B cell (primary cell): ENCODE data around the gene LPIN3. TPM values are rescaled to one million over a fixed set of nuclear protein-coding genes. Genes with fewer than 3 reads are reported as not detected.

Experiments used
- ATAC-seq: fragments of 200-7000 bp; cut with Tn5 transposase; one replicate; pipeline ENCODE4 v1.10.0; 2021; ENCODE audit warnings: low read depth, mild to moderate bottlenecking, moderate number of reproducible peaks, moderate library complexity
- CTCF ChIA-PET: fragments of 350-600 bp; sonication (Branson Sonifier 250); formaldehyde crosslinking; loops from one replicate; lab custom pipeline; 2021; ENCODE audit warnings: antibody characterized with exemption, inconsistent platforms; lab: Charles Lee
- POLR2A ChIA-PET: fragments of 350-600 bp; sonication (Branson Sonifier 250); formaldehyde crosslinking; loops from one replicate; lab custom pipeline; 2021; ENCODE audit warnings: antibody characterized with exemption; lab: Charles Lee
- DNase-seq: peaks from one replicate; pipeline ENCODE4 v3.0.0; 2013
- H2AFZ ChIP-seq: 2 replicates; pipeline ENCODE4 v1.6.1; 2012; ENCODE audit warnings: mild to moderate bottlenecking, low read depth, low read length; ENCODE audit not compliant: insufficient read depth, poor library complexity, severe bottlenecking
- H3K27ac ChIP-seq, 2 donors: 1 replicate in 1 of 2; 2 replicates in 1 of 2; pipeline ENCODE4 v1.5.1; 2012 to 2013; ENCODE audit warnings: low read length in 2 of 2, mild to moderate bottlenecking in 2 of 2, moderate library complexity in 1 of 2
- H3K27me3 ChIP-seq, 4 experiments: fragments of 200-600 bp in 1 of 4; sonication (generic) in 1 of 4; replicated peaks in 1 of 4; 1 replicate in 2 of 4; 2 replicates in 2 of 4; pipeline versions ENCODE4 v1.6.1 to v1.7.0; 2013 to 2016; ENCODE audit warnings: low read length in 3 of 4, mild to moderate bottlenecking in 2 of 4, mixed read lengths in 1 of 4, moderate library complexity in 1 of 4; ENCODE audit not compliant: insufficient read depth in 4 of 4, control insufficient read depth in 3 of 4; ENCODE audit errors: control extremely low read depth in 1 of 4
- H3K36me3 ChIP-seq, 2 experiments: replicated peaks in 1 of 2; 1 replicate in 1 of 2; 2 replicates in 1 of 2; pipeline versions ENCODE4 v1.6.1 to v1.7.1; 2013; ENCODE audit warnings: low read length in 1 of 2; ENCODE audit not compliant: insufficient read depth in 2 of 2, control insufficient read depth in 1 of 2; ENCODE audit errors: control extremely low read depth in 1 of 2, extremely low read depth in 1 of 2
- H3K4me1 ChIP-seq, 2 donors: fragments of 200-600 bp in 1 of 2; sonication (generic) in 1 of 2; 1 replicate in 1 of 2; 2 replicates in 1 of 2; pipeline versions ENCODE4 v1.5.1 to v1.6.1; 2013 to 2017; ENCODE audit warnings: low read length in 2 of 2; ENCODE audit not compliant: control insufficient read depth in 2 of 2, insufficient read depth in 2 of 2
- H3K4me2 ChIP-seq: replicated peaks from 2 replicates; pipeline ENCODE3; 2012; ENCODE audit warnings: mild to moderate bottlenecking, low read depth, low read length; ENCODE audit not compliant: poor library complexity, severe bottlenecking
- H3K4me3 ChIP-seq, 5 experiments: fragments of 200-600 bp in 1 of 5; sonication (generic) in 1 of 5; 1 replicate in 3 of 5; 2 replicates in 2 of 5; pipeline versions ENCODE4 v1.5.1 to v1.7.0; 2011 to 2016; ENCODE audit warnings: low read length in 4 of 5, mild to moderate bottlenecking in 4 of 5, low read depth in 2 of 5, control low read depth in 1 of 5, moderate library complexity in 1 of 5; ENCODE audit not compliant: insufficient read depth in 1 of 5; ENCODE audit errors: control extremely low read depth in 1 of 5, extremely low read depth in 1 of 5
- H3K79me2 ChIP-seq: fragments of 200-600 bp; sonication (generic); one replicate; pipeline ENCODE4 v1.6.0; 2016; ENCODE audit warnings: low read length; ENCODE audit not compliant: control insufficient read depth, insufficient read depth
- H3K9ac ChIP-seq: fragments of 200-600 bp; sonication (generic); 2 replicates; pipeline ENCODE4 v1.6.1; 2017; ENCODE audit warnings: mild to moderate bottlenecking, low read length, moderate library complexity
- H3K9me3 ChIP-seq, 3 donors: one replicate each; pipeline versions ENCODE4 v1.6.1 to v1.7.1; 2013; ENCODE audit warnings: low read length in 2 of 3; ENCODE audit not compliant: control insufficient read depth in 2 of 3, insufficient read depth in 1 of 3; ENCODE audit errors: control extremely low read depth in 1 of 3
- H4K20me1 ChIP-seq: 2 replicates; pipeline ENCODE4 v1.6.0; 2012; ENCODE audit warnings: mild to moderate bottlenecking, low read length; ENCODE audit not compliant: insufficient read depth, control insufficient read depth, poor library complexity, severe bottlenecking
- H3K27ac Mint-ChIP-seq: one replicate; pipeline ENCODE4 v1.8.0; 2021; ENCODE audit warnings: mixed read lengths
- H3K27me3 Mint-ChIP-seq: one replicate; pipeline ENCODE4 v1.8.0; 2021; ENCODE audit warnings: mixed read lengths
- H3K4me1 Mint-ChIP-seq: one replicate; pipeline ENCODE4 v1.8.0; 2021; ENCODE audit warnings: mixed read lengths
- H3K4me3 Mint-ChIP-seq: one replicate; pipeline ENCODE4 v1.8.0; 2021; ENCODE audit warnings: mixed read lengths
- H3K9me3 Mint-ChIP-seq: one replicate; pipeline ENCODE4 v1.8.0; 2022; ENCODE audit warnings: mixed read lengths; ENCODE audit not compliant: insufficient read depth
- CTCF ChIP-seq: fragments of 200-600 bp; IDR thresholded peaks from one replicate; pipeline ENCODE4 v1.8.0; 2022; ENCODE audit warnings: antibody characterized with exemption, mild to moderate bottlenecking
- EZH2 ChIP-seq: IDR thresholded peaks from 2 replicates; pipeline ENCODE4 v1.6.1; 2012; ENCODE audit warnings: borderline replicate concordance, low read depth, mild to moderate bottlenecking, moderate library complexity, low read length; ENCODE audit not compliant: insufficient read depth, poor library complexity, severe bottlenecking
- WGBS: methylation state at CpG from one replicate; pipeline ENCODE4 v1.1.5; 2013; ENCODE audit warnings: missing lambda C conversion rate; ENCODE audit not compliant: insufficient coverage; 5-methylcytosine and 5-hydroxymethylcytosine counted together
- intact Hi-C: fragments of 100-400 bp; cut with micrococcal nuclease; formaldehyde crosslinking; loops from one replicate; pipeline ENCODE4 v1.10.0; 2022
- polyA plus RNA-seq: library from polyadenylated mRNA; depleted of rRNA; stranded (reverse); fragments of >200 nt; gene quantifications from 2 replicates; pipeline ENCODE4 v1.2.3, GENCODE V29; 2012
- total RNA-seq, 2 donors: library from RNA; stranded (reverse); fragments of 120-200 nt in 1 of 2; gene quantifications; 1 replicate in 1 of 2; 2 replicates in 1 of 2; pipeline versions ENCODE4 v1.2.3 to v1.2.4, GENCODE V29; 2013 to 2022

LPIN3 gene
- total and polyA plus RNA-seq, 2 donors (not counting 1 experiment from before 2014, with no cell fraction given) = 0.84 to 1.2 TPM

GRCh38 chr20:41352106-41352505, 11.5 kb downstream of the LPIN3 start:
- no peak overlapping the region for H3K4me2 ChIP-seq
- ATAC-seq = no peak
- Mint-ChIP-seq H3K9me3 (no peaks in the 10 kb centered on the region), H3K27ac (no peak overlapping the region), H3K27me3 (peaks cover 8% of the 10 kb centered on the region), H3K4me1 (no peaks in the 10 kb centered on the region), H3K4me3 (no peak overlapping the region)
- DNase-seq = no peak
- H3K36me3 ChIP-seq = no peaks in the 10 kb centered on the region
- H3K9me3 ChIP-seq = no peaks in the 10 kb centered on the region
- no peak for TF ChIP-seq EZH2
- TF ChIP-seq CTCF = no peak
- H3K4me1 ChIP-seq = no peaks in the 10 kb centered on the region
- no peak overlapping the region for H3K9ac ChIP-seq
- no peaks in the 10 kb centered on the region for H4K20me1 ChIP-seq
- H3K4me3 ChIP-seq = no peak overlapping the region
- no peaks in the 10 kb centered on the region for H3K79me2 ChIP-seq
- POLR2A ChIA-PET = no interaction called here
- H3K27ac ChIP-seq = no peak overlapping the region
- H3K27me3 ChIP-seq = no peaks in the 10 kb centered on the region
- no peak overlapping the region for H2AFZ ChIP-seq
- 100% methylated on average over 3 of the region's 4 CpGs for WGBS
- CTCF ChIA-PET = interaction anchor here (1.0 kb wide), 1 partner anchor 37 kb away, joined by 4 read pairs; no protein-coding TSS in a partner anchor
- intact Hi-C loops = no loop called here

GRCh38 chr20:41352666-41353065, 12.0 kb downstream of the LPIN3 start:
- DNase-seq (no peak), ATAC-seq (no peak)
- H3K4me3 ChIP-seq = no peak overlapping the region
- ChIA-PET POLR2A (no interaction called here), CTCF (interaction anchor here (0.7 kb wide), 1 partner anchor 390 kb away, joined by 3 read pairs; no protein-coding TSS in a partner anchor)
- H4K20me1 ChIP-seq = no peaks in the 10 kb centered on the region
- Mint-ChIP-seq H3K27me3 (peaks cover 8% of the 10 kb centered on the region), H3K9me3 (no peaks in the 10 kb centered on the region), H3K4me1 (no peaks in the 10 kb centered on the region), H3K27ac (no peak overlapping the region), H3K4me3 (no peak overlapping the region)
- H3K27ac ChIP-seq = no peak overlapping the region
- no peaks in the 10 kb centered on the region for H3K9me3 ChIP-seq
- H3K27me3 ChIP-seq = no peaks in the 10 kb centered on the region
- 85% methylated on average over 5 of the region's 5 CpGs for WGBS
- H3K36me3 ChIP-seq = no peaks in the 10 kb centered on the region
- intact Hi-C loops = no loop called here
- TF ChIP-seq EZH2 (no peak), CTCF (no peak)
- H3K79me2 ChIP-seq = no peaks in the 10 kb centered on the region
- H3K4me1 ChIP-seq = no peaks in the 10 kb centered on the region
- no peak overlapping the region for H3K4me2 ChIP-seq
- H2AFZ ChIP-seq = no peak overlapping the region
- H3K9ac ChIP-seq = no peak overlapping the region
